K562 (cell line): ENCODE measurements around the gene FOXP4. TPM values are rescaled to one million over a fixed set of nuclear protein-coding genes. Genes with fewer than 3 reads are reported as not detected.

Experiments
- ATAC-seq: fragments of 200-7000 bp; cut with Tn5 transposase; 3 replicates; pipeline ENCODE4 v1.9.1; 2020; ENCODE audit warnings: moderate library complexity
- BruUV-seq: library from RNA; stranded (reverse); fragments of 400-500 nt; replicated peaks from 2 replicates; lab custom pipeline; 2021; lab: Mats Ljungman, UMichigan
- CTCF ChIA-PET: fragments of 300-600 bp; formaldehyde crosslinking; extraction: SDS; loops from one replicate; lab custom pipeline; 2021; ENCODE audit warnings: low intra/inter-chr PET ratio; lab: Yijun Ruan, JAX
- POLR2A ChIA-PET: fragments of 300-600, 350-650 bp; sonication (Branson Sonifier 250); formaldehyde crosslinking; extraction: SDS; loops from one replicate; lab custom pipeline; 2021; ENCODE audit warnings: antibody characterized with exemption, inconsistent platforms; lab: Yijun Ruan, JAX
- DNase-seq, 4 experiments: peaks; one replicate each; pipeline versions ENCODE4 v3.0.0 to v3.0.0-alpha.2; 2011 to 2018; ENCODE audit warnings: low spot score in 3 of 4, mixed read lengths in 3 of 4; ENCODE audit errors: extremely low read depth in 1 of 4
- FAIRE-seq: peaks from 2 replicates; lab custom pipeline; 2011; peaks lifted over from hg19 to GRCh38; lab: Jason Lieb, UNC
- H2AFZ ChIP-seq: 2 replicates; pipeline ENCODE4 v1.6.0; 2011; ENCODE audit warnings: low read depth, low read length, control low read depth, inconsistent platforms
- H3K27ac ChIP-seq: fragments of 200-600 bp; 3 replicates; pipeline ENCODE4 v1.8.0; 2011; ENCODE audit warnings: low read depth, mild to moderate bottlenecking, control low read depth, inconsistent platforms, low read length, moderate library complexity, mixed read lengths; ENCODE audit errors: extremely low read depth
- H3K27me3 ChIP-seq, 2 experiments: fragments of 300-600 bp in 1 of 2; 2 replicates in 1 of 2; 3 replicates in 1 of 2; pipeline versions ENCODE4 v1.6.0 to v1.8.0; 2011; ENCODE audit warnings: inconsistent platforms in 2 of 2, low read length in 2 of 2, mild to moderate bottlenecking in 1 of 2, mixed read lengths in 1 of 2, moderate library complexity in 1 of 2; ENCODE audit not compliant: control insufficient read depth in 2 of 2, insufficient read depth in 2 of 2
- H3K36me3 ChIP-seq: fragments of 300-600 bp; 3 replicates; pipeline ENCODE4 v1.8.0; 2011; ENCODE audit warnings: mild to moderate bottlenecking, low read length, inconsistent platforms; ENCODE audit not compliant: control insufficient read depth, insufficient read depth
- H3K4me1 ChIP-seq, 2 experiments: fragments of 200-600 bp in 1 of 2; replicated peaks in 1 of 2; 2 replicates in 1 of 2; 3 replicates in 1 of 2; pipeline versions ENCODE4 v1.5.1 to v1.8.0; 2011; ENCODE audit warnings: inconsistent platforms in 2 of 2, low read length in 2 of 2, mild to moderate bottlenecking in 1 of 2, mixed read lengths in 1 of 2, moderate library complexity in 1 of 2; ENCODE audit not compliant: control insufficient read depth in 2 of 2, insufficient read depth in 2 of 2
- H3K4me2 ChIP-seq: 2 replicates; pipeline ENCODE4 v1.6.1; 2011; ENCODE audit warnings: low read length, control low read depth, inconsistent platforms, mixed read lengths; ENCODE audit not compliant: insufficient read depth
- H3K4me3 ChIP-seq: fragments of 200-600 bp; sonication (generic), shearing (Covaris generic); 2 replicates; pipeline ENCODE4 v1.5.1; 2016; ENCODE audit warnings: control low read depth, inconsistent platforms
- H3K79me2 ChIP-seq: fragments of 200-600 bp; 3 replicates; pipeline ENCODE4 v1.8.0; 2011; ENCODE audit warnings: low read length, inconsistent platforms; ENCODE audit not compliant: control insufficient read depth, insufficient read depth
- H3K9ac ChIP-seq, 2 experiments: 2 replicates each; pipeline versions ENCODE4 v1.6.0 to v1.6.1; 2011; ENCODE audit warnings: low read depth in 2 of 2, low read length in 2 of 2, control low read depth in 1 of 2, inconsistent platforms in 1 of 2, mild to moderate bottlenecking in 1 of 2, mixed read lengths in 1 of 2; ENCODE audit not compliant: insufficient read depth in 1 of 2
- H3K9me1 ChIP-seq: one replicate; pipeline ENCODE4 v1.6.0; 2011; ENCODE audit warnings: inconsistent platforms, mild to moderate bottlenecking, low read length, moderate library complexity; ENCODE audit not compliant: control insufficient read depth, insufficient read depth
- H3K9me3 ChIP-seq: replicated peaks from 2 replicates; pipeline ENCODE4 v1.5.1; 2011; ENCODE audit warnings: low read depth, low read length, inconsistent platforms; ENCODE audit not compliant: control insufficient read depth, insufficient read depth
- H4K20me1 ChIP-seq: replicated peaks from 2 replicates; pipeline ENCODE4 v1.6.1; 2011; ENCODE audit warnings: low read length, inconsistent platforms, mixed read lengths; ENCODE audit not compliant: control insufficient read depth, insufficient read depth
- CBFB ChIP-seq: sonication (generic); formaldehyde crosslinking; IDR thresholded peaks from 2 replicates; pipeline ENCODE4 v1.4.0; 2020; ENCODE audit warnings: mild to moderate bottlenecking, missing genetic modification reagents
- DMBX1 ChIP-seq: fragments of 250-450 bp; sonication (Bioruptor Pico); IDR thresholded peaks from 2 replicates; pipeline ENCODE4 v1.8.0; 2022; ENCODE audit warnings: inconsistent platforms, mild to moderate bottlenecking, moderate library complexity, borderline replicate concordance
- ESRRB ChIP-seq: fragments of 250-450 bp; sonication (Bioruptor Pico); IDR thresholded peaks from 2 replicates; pipeline ENCODE4 v1.5.0; 2020; ENCODE audit warnings: mild to moderate bottlenecking, moderate library complexity, borderline replicate concordance
- ETS2 ChIP-seq: IDR thresholded peaks from 2 replicates; pipeline ENCODE4 v1.6.1; 2016; ENCODE audit warnings: borderline replicate concordance, missing genetic modification characterization, mild to moderate bottlenecking, moderate library complexity, missing compliant biosample characterization; ENCODE audit not compliant: poor library complexity, severe bottlenecking
- EZH2 ChIP-seq: IDR thresholded peaks from 2 replicates; pipeline ENCODE4 v1.6.1; 2012; ENCODE audit warnings: low read depth, mild to moderate bottlenecking, inconsistent platforms, low read length, borderline replicate concordance
- GTF2F1 ChIP-seq: IDR thresholded peaks from 2 replicates; pipeline ENCODE4 v1.6.1; 2011; ENCODE audit warnings: low read depth, low read length, improper control_type of control experiment
- LARP7 ChIP-seq: fragments of 450-650 bp; IDR thresholded peaks from 2 replicates; pipeline ENCODE4 v1.6.1; 2016
- LEF1 ChIP-seq: fragments of 450-650 bp; IDR thresholded peaks from 2 replicates; pipeline ENCODE4 v1.6.1; 2016; ENCODE audit warnings: mild to moderate bottlenecking
- MIER1 ChIP-seq: fragments of 450-650 bp; IDR thresholded peaks from 2 replicates; pipeline ENCODE4 v1.6.1; 2016; ENCODE audit warnings: antibody characterized with exemption, mild to moderate bottlenecking, low read depth
- MLLT1 ChIP-seq, 2 experiments: fragments of 450-650 bp; IDR thresholded peaks; 2 replicates each; pipeline ENCODE4 v1.6.1; 2016
- PHTF2 ChIP-seq: fragments of 250-450 bp; sonication (Bioruptor Pico); IDR thresholded peaks from 2 replicates; pipeline ENCODE4 v1.5.0; 2021; ENCODE audit warnings: mild to moderate bottlenecking
- POLR2H ChIP-seq: IDR thresholded peaks from 2 replicates; pipeline ENCODE4 v1.6.1; 2016; ENCODE audit warnings: missing genetic modification characterization, low read depth, mild to moderate bottlenecking, control low read depth, missing compliant biosample characterization, moderate library complexity
- PRPF4 ChIP-seq: fragments of 200-400 bp; formaldehyde crosslinking; IDR thresholded peaks from one replicate; pipeline ENCODE4 v1.6.1; 2017; ENCODE audit warnings: low read length, low read depth, mild to moderate bottlenecking; ENCODE audit not compliant: insufficient read depth, poor library complexity, severe bottlenecking
- RAD21 ChIP-seq, 2 experiments: fragments of 250-450 bp in 1 of 2; fragments of 450-650 bp in 1 of 2; sonication (Bioruptor Pico) in 1 of 2; formaldehyde crosslinking in 1 of 2; IDR thresholded peaks in 1 of 2; conservative IDR thresholded peaks in 1 of 2; 2 replicates each; pipeline versions ENCODE4 v1.4.0 to v1.8.0; 2020 to 2022; ENCODE audit warnings: mild to moderate bottlenecking in 2 of 2, moderate library complexity in 1 of 2
- SREBF1 ChIP-seq: fragments of 150-350 bp; IDR thresholded peaks from 2 replicates; pipeline ENCODE4 v1.6.1; 2014; ENCODE audit warnings: antibody characterized with exemption, low read depth, low read length, borderline replicate concordance
- XRCC5 ChIP-seq: fragments of 200-400 bp; formaldehyde crosslinking; IDR thresholded peaks from 2 replicates; pipeline ENCODE4 v1.6.1; 2017; ENCODE audit warnings: low read depth, mild to moderate bottlenecking, low read length
- ZNF217 ChIP-seq: sonication (generic); formaldehyde crosslinking; IDR thresholded peaks from 2 replicates; pipeline ENCODE4 v1.8.0; 2022; ENCODE audit warnings: mild to moderate bottlenecking, missing genetic modification reagents
- ZNF316 ChIP-seq: fragments of 450-650 bp; IDR thresholded peaks from 2 replicates; pipeline ENCODE4 v1.6.1; 2016
- WGBS: fragments of 100-300 bp; shearing (Covaris generic); methylation state at CpG from one replicate; pipeline ENCODE4 v1.1.6; 2016; ENCODE audit warnings: low coverage, mixed read lengths; ENCODE audit not compliant: insufficient coverage; ENCODE audit errors: missing lambda C conversion rate; 5-methylcytosine and 5-hydroxymethylcytosine counted together
- in situ Hi-C: fragments of 300-500 bp; cut with MboI; formaldehyde crosslinking; loops from 4 replicates; pipeline ENCODE4 v1.15.0; 2018; ENCODE audit warnings: inconsistent platforms, mixed read lengths
- intact Hi-C: fragments of 100-400 bp; cut with micrococcal nuclease; formaldehyde crosslinking; loops from 2 replicates; pipeline ENCODE4 v1.14.2; 2022
- polyA plus RNA-seq, 8 experiments: library from polyadenylated mRNA; depleted of rRNA in 4 of 8; stranded (reverse) in 5 of 8; unstranded in 3 of 8; fragments of >200 nt; fragmentation: Nextera tagmentation in 2 of 8; fragmentation: Illumina TruSeq in 1 of 8; extraction: Ambion mirVana in 2 of 8; extraction: Trizol in 1 of 8; gene quantifications; 2 replicates each; pipeline versions ENCODE4 v1.2.1 to v1.2.3, GENCODE V29; 2011 to 2014; ENCODE audit warnings: inconsistent platforms in 1 of 8, missing spikeins in 1 of 8
- total RNA-seq, 7 experiments: library from RNA; depleted of rRNA in 6 of 7; stranded (reverse); fragments of >200 nt in 6 of 7; fragmentation: Illumina TruSeq in 2 of 7; extraction: Trizol in 2 of 7; gene quantifications; 2 replicates each; pipeline versions ENCODE4 v1.2.1 to v1.2.3, GENCODE V29; 2011 to 2021; ENCODE audit warnings: low replicate concordance in 1 of 7

Gene FOXP4
- total and polyA plus RNA-seq, 9 of the 15 experiments (the other 6 are each of a cell fraction or from before 2014, with no cell fraction given) = 0.11 to 29.4 (median 2.3) TPM

GRCh38 chr6:41589223-41589622 is 43.0 kb downstream of the FOXP4 start:
- intact Hi-C loops (no loop called here), in situ Hi-C loops (no loop called here)
- TF ChIP-seq RAD21 (CRISPR knock-in tag; conservative IDR thresholded peaks at IDR 0.05 in 1 of 2, IDR thresholded peaks at IDR 0.05 in 1 of 2) (no peak), LARP7 (no peak), ZNF316 (no peak), MIER1 (no peak), ZNF217 (CRISPR knock-in tag) (no peak), DMBX1 (no peak), ETS2 (tag) (no peak), PRPF4 (no peak), EZH2 (no peak), PHTF2 (CRISPR knock-in tag) (no peak), XRCC5 (no peak), ESRRB (CRISPR knock-in tag) (no peak), MLLT1 (IDR thresholded peaks at IDR 0.05) (no peak), GTF2F1 (no peak), LEF1 (no peak), POLR2H (no peak), SREBF1 (no peak), CBFB (no peak)
- H3K36me3 ChIP-seq = peaks cover 13% of the 10 kb centered on the region; the same call in 2 of the 3 replicates
- BruUV-seq = no TSS peak
- ChIA-PET POLR2A (interaction anchor here (0.7 to 1.6 kb wide), 2 partner anchors 16 to 526 kb away, joined by 3 to 6 read pairs; no protein-coding TSS in a partner anchor), CTCF (interaction anchor here (0.7 to 1.3 kb wide), 2 partner anchors 127 to 164 kb away, joined by 3 to 5 read pairs; no protein-coding TSS in a partner anchor)
- H4K20me1 ChIP-seq = 0 out of 2 replicates have a peak, but pooled peaks cover 7% of the 10 kb centered on the region
- no peak for ATAC-seq
- H3K4me1 ChIP-seq = peaks cover 0 to 16% of the 10 kb centered on the region in 2 experiments; a peak in 1 of 5 replicates
- H3K9ac ChIP-seq = no peak overlapping the region
- H3K27ac ChIP-seq = no peak overlapping the region
- no peak overlapping the region for H3K4me2 ChIP-seq
- H3K9me1 ChIP-seq = no peaks in the 10 kb centered on the region
- no peak overlapping the region for H2AFZ ChIP-seq
- no peaks in the 10 kb centered on the region for H3K9me3 ChIP-seq
- H3K79me2 ChIP-seq = no peaks in the 10 kb centered on the region
- no peak for DNase-seq
- H3K4me3 ChIP-seq = no peak overlapping the region
- H3K27me3 ChIP-seq = no peaks in the 10 kb centered on the region
- 68% methylated on average over 4 of the region's 4 CpGs for WGBS
- FAIRE-seq = no peak
